NB4 (cell line): Measurements from ENCODE around the gene EFNA2.

Experiments used
- DNase-seq: peaks from one replicate; pipeline ENCODE4 v3.0.0; 2010; ENCODE audit warnings: low read depth
- H3K4me3 ChIP-seq: one replicate; pipeline ENCODE4 v1.5.1; 2011; ENCODE audit warnings: mild to moderate bottlenecking, low read depth, low read length, moderate library complexity
- MAX ChIP-seq: IDR thresholded peaks from 2 replicates; pipeline ENCODE4 v1.6.1; 2011; ENCODE audit warnings: low read depth, low read length
- MYC ChIP-seq: IDR thresholded peaks from 2 replicates; pipeline ENCODE4 v1.6.1; 2011; ENCODE audit warnings: low read depth, low read length
- POLR2A ChIP-seq: IDR thresholded peaks from 2 replicates; pipeline ENCODE4 v1.6.1; 2011; ENCODE audit warnings: mild to moderate bottlenecking; ENCODE audit not compliant: insufficient read length; ENCODE audit errors: extremely low read depth
- TF ChIP-seq, protein P1 (sequence below): IDR thresholded peaks from one replicate; pipeline ENCODE4 v1.5.1; 2012; ENCODE audit warnings: low read depth, low read length

The EFNA2 gene

GRCh38 chr19:1278713-1279660, 6.7 kb upstream of the EFNA2 start:
- DNase-seq = no peak
- H3K4me3 ChIP-seq = no peak overlapping the region
- TF ChIP-seq POLR2A = no peak
- no peak for TF ChIP-seq MYC
- TF ChIP-seq, protein P1, sequence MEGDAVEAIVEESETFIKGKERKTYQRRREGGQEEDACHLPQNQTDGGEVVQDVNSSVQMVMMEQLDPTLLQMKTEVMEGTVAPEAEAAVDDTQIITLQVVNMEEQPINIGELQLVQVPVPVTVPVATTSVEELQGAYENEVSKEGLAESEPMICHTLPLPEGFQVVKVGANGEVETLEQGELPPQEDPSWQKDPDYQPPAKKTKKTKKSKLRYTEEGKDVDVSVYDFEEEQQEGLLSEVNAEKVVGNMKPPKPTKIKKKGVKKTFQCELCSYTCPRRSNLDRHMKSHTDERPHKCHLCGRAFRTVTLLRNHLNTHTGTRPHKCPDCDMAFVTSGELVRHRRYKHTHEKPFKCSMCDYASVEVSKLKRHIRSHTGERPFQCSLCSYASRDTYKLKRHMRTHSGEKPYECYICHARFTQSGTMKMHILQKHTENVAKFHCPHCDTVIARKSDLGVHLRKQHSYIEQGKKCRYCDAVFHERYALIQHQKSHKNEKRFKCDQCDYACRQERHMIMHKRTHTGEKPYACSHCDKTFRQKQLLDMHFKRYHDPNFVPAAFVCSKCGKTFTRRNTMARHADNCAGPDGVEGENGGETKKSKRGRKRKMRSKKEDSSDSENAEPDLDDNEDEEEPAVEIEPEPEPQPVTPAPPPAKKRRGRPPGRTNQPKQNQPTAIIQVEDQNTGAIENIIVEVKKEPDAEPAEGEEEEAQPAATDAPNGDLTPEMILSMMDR = no peak
- no peak for TF ChIP-seq MAX

DNA sequence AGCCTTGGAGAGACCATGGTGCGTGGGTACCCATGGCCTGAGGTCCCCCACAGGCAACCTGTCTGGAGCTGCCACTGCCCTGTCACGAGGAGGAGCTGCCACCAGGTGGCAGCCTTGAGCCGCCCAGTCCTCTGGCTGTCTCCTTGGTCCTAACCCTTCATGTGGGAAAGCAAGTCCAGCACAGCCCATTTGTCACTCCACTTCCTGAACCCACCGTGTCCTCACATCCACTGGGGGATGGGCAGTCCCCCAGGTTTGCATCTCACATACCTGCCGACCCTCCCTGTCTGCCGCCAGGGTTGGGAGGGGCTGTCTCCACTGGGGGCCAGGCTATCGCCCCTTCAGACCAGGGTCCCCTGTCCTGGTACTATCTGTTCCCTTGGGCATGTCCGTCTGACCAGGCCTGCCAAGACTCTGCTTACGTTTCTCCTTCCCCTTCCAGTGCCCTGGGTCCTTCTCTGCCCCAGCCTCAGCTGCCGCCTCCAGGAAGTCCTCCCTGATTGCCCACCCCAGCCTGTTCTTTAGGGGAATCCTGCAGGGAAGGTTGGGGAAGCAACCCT, 5.8 kb upstream of the EFNA2 start:
- peak; percentile 77 for DNase-seq

DNA sequence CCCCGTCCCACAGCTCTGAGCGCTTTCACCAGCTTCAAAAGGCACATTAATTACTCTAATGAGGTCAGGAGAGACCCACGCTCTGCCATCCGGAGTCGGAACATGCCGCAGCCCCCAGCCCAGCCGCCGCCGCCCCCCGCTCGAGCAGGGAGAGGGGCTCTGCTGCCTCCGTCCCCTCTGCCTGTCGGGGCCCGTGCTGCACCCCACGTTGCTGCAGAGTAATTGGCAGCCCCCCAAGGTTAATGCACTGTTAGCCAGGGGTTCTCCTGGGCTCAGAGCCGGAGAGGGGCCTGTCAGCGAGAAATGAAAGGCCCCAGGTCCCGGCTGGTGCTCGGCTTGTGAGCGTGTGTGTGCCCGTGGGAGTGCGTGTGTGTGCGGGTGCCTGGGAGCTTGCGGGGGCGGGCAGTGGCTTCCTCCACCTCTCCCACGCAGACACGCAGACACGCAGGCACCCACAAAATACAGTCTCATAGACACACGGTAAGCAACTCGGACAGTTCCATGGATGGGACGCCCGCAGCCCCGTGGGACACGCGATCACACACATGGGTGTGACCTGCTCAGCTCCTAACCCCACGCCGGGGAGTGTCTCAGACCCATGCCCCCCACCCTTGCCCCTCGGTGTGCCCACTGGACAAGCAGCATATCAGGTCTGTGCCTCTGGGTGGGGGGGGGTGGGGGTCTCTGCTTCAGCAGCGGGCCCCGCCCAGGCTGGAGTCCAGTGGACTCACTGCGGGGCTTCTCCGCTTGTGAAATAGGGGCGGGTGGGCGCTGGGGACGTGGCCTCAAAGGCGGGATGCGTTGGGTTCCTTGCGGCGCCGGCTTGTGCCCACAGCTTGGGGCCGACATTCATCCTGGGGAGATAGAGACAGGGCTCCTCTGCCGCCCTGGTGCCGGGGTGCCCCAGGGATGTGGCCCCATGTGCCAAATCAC, 4.8 kb upstream of the EFNA2 start:
- no peak for TF ChIP-seq POLR2A
- TF ChIP-seq MAX = no peak
- no peak for TF ChIP-seq MYC
- TF ChIP-seq, protein P1 = no peak
- no peak overlapping the region for H3K4me3 ChIP-seq
- no peak for DNase-seq

More for the DNA sequence above, 5.8 kb upstream of the EFNA2 start:
- TF ChIP-seq MAX (peak; percentile 69), POLR2A (no peak), MYC (peak; percentile 39; the same call in 1 of the 2 replicates)
- TF ChIP-seq, protein P1 = peak; percentile 74
- no peak overlapping the region for H3K4me3 ChIP-seq

GRCh38 chr19:1281569-1282287, 3.9 kb upstream of the EFNA2 start:
- no peak for DNase-seq
- no peak overlapping the region for H3K4me3 ChIP-seq
- TF ChIP-seq POLR2A (no peak), MAX (no peak), MYC (no peak)
- TF ChIP-seq, protein P1 = no peak
